Memory B cell (primary cell): Measurements from ENCODE around the gene AWAT1.

Experiments used
- ATAC-seq: fragments of 150-1000 bp; cut with Tn5 transposase; 2 replicates; pipeline ENCODE4 v1.10.0; 2021; ENCODE audit warnings: low read depth, mild to moderate bottlenecking, moderate library complexity
- DNase-seq, 2 donors: peaks; one replicate each; pipeline ENCODE4 v3.0.0; 2022; ENCODE audit warnings: low spot score in 2 of 2
- H3K27ac Mint-ChIP-seq: one replicate; pipeline ENCODE4 v1.8.0; 2022; ENCODE audit warnings: mild to moderate bottlenecking, moderate library complexity, mixed read lengths
- H3K27me3 Mint-ChIP-seq: one replicate; pipeline ENCODE4 v1.8.0; 2022; ENCODE audit warnings: mixed read lengths
- H3K36me3 Mint-ChIP-seq: one replicate; pipeline ENCODE4 v1.8.0; 2022; ENCODE audit warnings: mild to moderate bottlenecking, mixed read lengths
- H3K4me1 Mint-ChIP-seq: one replicate; pipeline ENCODE4 v1.8.0; 2022; ENCODE audit warnings: mixed read lengths
- H3K4me3 Mint-ChIP-seq: one replicate; pipeline ENCODE4 v1.8.0; 2022; ENCODE audit warnings: mild to moderate bottlenecking, moderate library complexity, mixed read lengths
- H3K9me3 Mint-ChIP-seq: one replicate; pipeline ENCODE4 v1.8.0; 2022; ENCODE audit warnings: mixed read lengths

Gene AWAT1

GRCh38 chrX:70281951-70282350 lies 47.5 kb downstream of the AWAT1 start, which contains the start of gene RAB41:
Gene RAB41, plus strand, starts transcription at chrX:70282172. Its CDS starts 46 bp downstream, at chrX:70282218.
- Mint-ChIP-seq H3K36me3 (peaks cover 29% of the 10 kb centered on the region), H3K4me3 (no peak within 1 kb of the TSS), H3K27me3 (no peaks in the 10 kb centered on the region), H3K27ac (no peak within 1 kb of the TSS), H3K9me3 (no peaks in the 10 kb centered on the region), H3K4me1 (no peaks in the 10 kb centered on the region)
- DNase-seq: no peak
- no peak for ATAC-seq

- Mint-ChIP-seq H3K9me3 (no peaks in the 10 kb centered on the region), H3K27me3 (no peaks in the 10 kb centered on the region), H3K4me1 (no peaks in the 10 kb centered on the region), H3K27ac (peak overlapping the region; percentile 41), H3K36me3 (peaks cover 13% of the 10 kb centered on the region), H3K4me3 (peak overlapping the region; percentile 85)
- no peak for DNase-seq
- no peak for ATAC-seq
Observed at GRCh38 chrX:70289168-70289792, 54.8 kb downstream of the AWAT1 start.
